ENCODE data around the gene IL26.
"Not testable (repeated sequence)": the region's sequence is repeated elsewhere in the genome, so short reads cannot be mapped to it uniquely, and the experiment has no call there.

IL26 gene

GRCh38 chr12:68239309-68239982 is 13.8 kb upstream of the IL26 start:
- no peak for DNase-seq (ENCODE audit: low read depth)

GRCh38 chr12:68237619-68238018 is 12.0 kb upstream of the IL26 start:
- peak; percentile 26 for DNase-seq (ENCODE audit: low read depth)

- no peak for DNase-seq (ENCODE audit: low read depth)
Measured at GRCh38 chr12:68237078-68237477, 11.5 kb upstream of the IL26 start.

GRCh38 chr12:68236421-68237059 is 10.9 kb upstream of the IL26 start:
- peak; percentile 16 for DNase-seq (ENCODE audit: low read depth)

- no peak for DNase-seq (ENCODE audit: low read depth)
Measured at GRCh38 chr12:68235576-68235975, 10.0 kb upstream of the IL26 start.

- DNase-seq (ENCODE audit: low read depth), result no peak
Measured at GRCh38 chr12:68234140-68234539, 8.5 kb upstream of the IL26 start.

- DNase-seq (ENCODE audit: low read depth), result no peak
Measured at GRCh38 chr12:68233498-68233897, 7.9 kb upstream of the IL26 start.

- DNase-seq (ENCODE audit: low read depth), result no peak
Measured at GRCh38 chr12:68231691-68232090, 6.1 kb upstream of the IL26 start.

- no peak for DNase-seq (ENCODE audit: low read depth)
Measured at GRCh38 chr12:68231229-68231628, 5.6 kb upstream of the IL26 start.

GRCh38 chr12:68229956-68230355 is 4.3 kb upstream of the IL26 start:
- DNase-seq (ENCODE audit: low read depth), result no peak

GRCh38 chr12:68227356-68227755 is 1.7 kb upstream of the IL26 start:
- no peak for DNase-seq (ENCODE audit: low read depth)

GRCh38 chr12:68224613-68225285 is 861 bp downstream of the IL26 start:
- peak; percentile 33 for DNase-seq (ENCODE audit: low read depth)

- peak; percentile 88 for DNase-seq (ENCODE audit: low read depth)
Measured at GRCh38 chr12:68223067-68223747, 2.4 kb downstream of the IL26 start.

GRCh38 chr12:68222326-68222725 is 3.3 kb downstream of the IL26 start:
- DNase-seq (ENCODE audit: low read depth), result peak; percentile 11

- DNase-seq (ENCODE audit: low read depth), result no peak
Measured at GRCh38 chr12:68221497-68221896, 4.1 kb downstream of the IL26 start.

- DNase-seq (ENCODE audit: low read depth), result no peak
Measured at GRCh38 chr12:68210875-68211274, 14.7 kb downstream of the IL26 start.

- not testable (repeated sequence) for DNase-seq (ENCODE audit: low read depth)
Measured at GRCh38 chr12:68209048-68209728, 16.4 kb downstream of the IL26 start.

GRCh38 chr12:68207276-68207675 is 18.3 kb downstream of the IL26 start:
- no peak for DNase-seq (ENCODE audit: low read depth)

GRCh38 chr12:68206446-68206845 is 19.2 kb downstream of the IL26 start:
- no peak for DNase-seq (ENCODE audit: low read depth)

- DNase-seq (ENCODE audit: low read depth), result no peak
Measured at GRCh38 chr12:68203460-68203875, 22.1 kb downstream of the IL26 start.

GRCh38 chr12:68200854-68201253 is 24.8 kb downstream of the IL26 start:
- DNase-seq (ENCODE audit: low read depth), result peak; percentile 69

GRCh38 chr12:68199127-68199526 is 26.5 kb downstream of the IL26 start:
- DNase-seq (ENCODE audit: low read depth), result no peak

Measured in ELR (cell line).